Measurements from ENCODE around the gene EXOC7.

DNA sequence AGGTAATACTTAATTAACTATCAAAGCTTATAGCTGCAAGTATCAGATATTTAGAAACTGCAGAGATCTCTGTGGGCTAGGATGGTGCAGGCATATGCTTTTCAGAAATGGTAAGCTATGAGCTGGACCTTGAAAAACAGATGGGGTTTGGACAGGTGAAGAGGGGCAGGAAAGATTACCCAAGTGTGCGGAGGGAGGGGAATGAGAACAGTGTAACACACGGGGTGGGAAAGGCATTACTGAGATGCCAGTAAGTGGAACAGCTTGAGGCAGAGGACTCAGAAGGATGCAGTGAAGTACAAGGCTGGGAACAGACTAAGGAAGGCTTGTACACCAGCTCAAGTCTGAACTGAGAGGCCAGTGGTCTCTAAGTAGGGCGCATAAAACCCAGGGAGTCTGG lies 54.3 kb downstream of the EXOC7 start:
- TF ChIP-seq ZNF274 (IDR thresholded peaks at IDR 0.05; ENCODE audit: low read depth, low read length), result no peak
- TF ChIP-seq, protein P1, sequence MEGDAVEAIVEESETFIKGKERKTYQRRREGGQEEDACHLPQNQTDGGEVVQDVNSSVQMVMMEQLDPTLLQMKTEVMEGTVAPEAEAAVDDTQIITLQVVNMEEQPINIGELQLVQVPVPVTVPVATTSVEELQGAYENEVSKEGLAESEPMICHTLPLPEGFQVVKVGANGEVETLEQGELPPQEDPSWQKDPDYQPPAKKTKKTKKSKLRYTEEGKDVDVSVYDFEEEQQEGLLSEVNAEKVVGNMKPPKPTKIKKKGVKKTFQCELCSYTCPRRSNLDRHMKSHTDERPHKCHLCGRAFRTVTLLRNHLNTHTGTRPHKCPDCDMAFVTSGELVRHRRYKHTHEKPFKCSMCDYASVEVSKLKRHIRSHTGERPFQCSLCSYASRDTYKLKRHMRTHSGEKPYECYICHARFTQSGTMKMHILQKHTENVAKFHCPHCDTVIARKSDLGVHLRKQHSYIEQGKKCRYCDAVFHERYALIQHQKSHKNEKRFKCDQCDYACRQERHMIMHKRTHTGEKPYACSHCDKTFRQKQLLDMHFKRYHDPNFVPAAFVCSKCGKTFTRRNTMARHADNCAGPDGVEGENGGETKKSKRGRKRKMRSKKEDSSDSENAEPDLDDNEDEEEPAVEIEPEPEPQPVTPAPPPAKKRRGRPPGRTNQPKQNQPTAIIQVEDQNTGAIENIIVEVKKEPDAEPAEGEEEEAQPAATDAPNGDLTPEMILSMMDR (IDR thresholded peaks at IDR 0.05 in 2 of 3, conservative IDR thresholded peaks at IDR 0.05 in 1 of 3; ENCODE audit: borderline replicate concordance in 1 of 3, insufficient read depth in 1 of 3, low read depth in 2 of 3, low read length in 2 of 3), result no peak
- TF ChIP-seq CBX3 (IDR thresholded peaks at IDR 0.05; ENCODE audit: low read depth), result no peak
- no peak for TF ChIP-seq POLR2AphosphoS5 (IDR thresholded peaks at IDR 0.05; ENCODE audit: low read depth, low read length)
- TF ChIP-seq, protein P2, sequence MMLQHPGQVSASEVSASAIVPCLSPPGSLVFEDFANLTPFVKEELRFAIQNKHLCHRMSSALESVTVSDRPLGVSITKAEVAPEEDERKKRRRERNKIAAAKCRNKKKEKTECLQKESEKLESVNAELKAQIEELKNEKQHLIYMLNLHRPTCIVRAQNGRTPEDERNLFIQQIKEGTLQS (IDR thresholded peaks at IDR 0.05), result no peak
- TF ChIP-seq EZH2phosphoT487 (IDR thresholded peaks at IDR 0.05; ENCODE audit: borderline replicate concordance), result no peak
